ENCODE measurements around the gene TMED5. TPM values are rescaled to one million over a fixed set of nuclear protein-coding genes. Genes with fewer than 3 reads are reported as not detected.
A peak's percentile ranks its signal among the peaks of the same experiment; 100 is the strongest.
"Not testable (repeated sequence)": the region's sequence is repeated elsewhere in the genome, so short reads cannot be mapped to it uniquely, and the experiment has no call there.

The TMED5 gene
- total RNA-seq = 50.3 and 51.3 TPM in 2 replicates

DNA sequence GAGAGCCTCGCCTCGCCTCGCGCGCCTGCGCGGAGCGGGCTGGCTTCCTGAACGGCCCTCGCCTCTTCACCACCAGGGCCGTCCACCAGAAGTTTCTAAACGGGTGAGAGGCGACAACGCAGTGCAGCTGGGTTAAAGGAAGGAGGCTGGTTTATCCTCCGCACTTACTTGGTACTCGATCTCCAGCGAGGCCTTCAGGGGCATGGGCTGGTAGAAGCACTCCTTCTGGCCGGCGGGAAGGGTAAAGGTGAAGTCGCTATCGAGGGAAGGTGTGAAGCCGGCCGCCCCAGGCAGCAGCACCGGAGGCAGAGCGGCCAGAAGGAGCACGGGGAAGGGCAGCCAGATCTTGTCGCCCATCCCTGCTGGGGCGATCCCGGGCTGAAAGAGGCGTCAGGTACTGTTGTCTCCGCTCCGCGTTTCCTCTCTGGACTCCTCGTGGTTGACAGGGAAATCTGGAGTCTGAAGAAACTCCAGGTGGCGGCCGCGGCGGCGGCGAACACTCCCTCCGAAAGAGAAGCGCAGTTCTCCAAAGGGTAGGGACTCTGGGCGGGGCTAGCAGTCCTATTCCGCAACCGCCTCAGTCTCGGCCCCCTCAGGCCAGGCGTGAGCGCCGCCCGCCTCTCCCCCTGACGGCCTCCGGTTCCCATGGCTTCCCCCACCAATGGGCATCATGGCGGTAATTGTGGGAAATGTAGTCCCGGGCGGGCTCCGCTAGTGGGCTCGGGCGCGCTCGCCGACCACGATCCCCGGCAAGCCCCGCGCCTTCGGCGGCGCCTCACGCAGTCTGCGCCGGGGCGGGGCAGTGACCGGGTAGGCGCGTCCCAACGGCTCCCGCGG is at the start of gene TMED5:
Gene TMED5, minus strand, starts transcription at position 528 of the 837 bp plus-strand sequence. Its CDS starts 171 bp downstream, at position 357.
- peaks cover 19% of the 10 kb centered on the region for H4K20me1 ChIP-seq (ENCODE audit: insufficient read depth, low read length)
- peaks cover 20% of the 10 kb centered on the region for H3K4me1 ChIP-seq (ENCODE audit: insufficient read depth, low read length)
- H3K27me3 ChIP-seq (ENCODE audit: insufficient read depth, low read length) = no peaks in the 10 kb centered on the region
- H3K4me2 ChIP-seq (ENCODE audit: insufficient read depth, low read length) = peak within 1 kb of the TSS; percentile 92
- DNase-seq (ENCODE audit: insufficient read length, low spot score, missing footprints) = peak; percentile 96
- TF ChIP-seq, protein P1, sequence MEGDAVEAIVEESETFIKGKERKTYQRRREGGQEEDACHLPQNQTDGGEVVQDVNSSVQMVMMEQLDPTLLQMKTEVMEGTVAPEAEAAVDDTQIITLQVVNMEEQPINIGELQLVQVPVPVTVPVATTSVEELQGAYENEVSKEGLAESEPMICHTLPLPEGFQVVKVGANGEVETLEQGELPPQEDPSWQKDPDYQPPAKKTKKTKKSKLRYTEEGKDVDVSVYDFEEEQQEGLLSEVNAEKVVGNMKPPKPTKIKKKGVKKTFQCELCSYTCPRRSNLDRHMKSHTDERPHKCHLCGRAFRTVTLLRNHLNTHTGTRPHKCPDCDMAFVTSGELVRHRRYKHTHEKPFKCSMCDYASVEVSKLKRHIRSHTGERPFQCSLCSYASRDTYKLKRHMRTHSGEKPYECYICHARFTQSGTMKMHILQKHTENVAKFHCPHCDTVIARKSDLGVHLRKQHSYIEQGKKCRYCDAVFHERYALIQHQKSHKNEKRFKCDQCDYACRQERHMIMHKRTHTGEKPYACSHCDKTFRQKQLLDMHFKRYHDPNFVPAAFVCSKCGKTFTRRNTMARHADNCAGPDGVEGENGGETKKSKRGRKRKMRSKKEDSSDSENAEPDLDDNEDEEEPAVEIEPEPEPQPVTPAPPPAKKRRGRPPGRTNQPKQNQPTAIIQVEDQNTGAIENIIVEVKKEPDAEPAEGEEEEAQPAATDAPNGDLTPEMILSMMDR (IDR thresholded peaks at IDR 0.05; ENCODE audit: extremely low read depth, low read depth, low read length) = no peak
- H3K36me3 ChIP-seq (ENCODE audit: insufficient read depth, low read length) = no peaks in the 10 kb centered on the region
- no peaks in the 10 kb centered on the region for H3K9me3 ChIP-seq (ENCODE audit: low read depth, low read length)
- peak within 1 kb of the TSS; percentile 94 for H3K4me3 ChIP-seq (ENCODE audit: insufficient read depth, low read length)
- peak within 1 kb of the TSS; percentile 86 for H2AFZ ChIP-seq (ENCODE audit: low read length)
- peak within 1 kb of the TSS; percentile 99 for H3K27ac ChIP-seq (ENCODE audit: low read depth, low read length)
- H3K79me2 ChIP-seq (ENCODE audit: insufficient read depth, low read length) = peaks cover 66% of the 10 kb centered on the region

DNA sequence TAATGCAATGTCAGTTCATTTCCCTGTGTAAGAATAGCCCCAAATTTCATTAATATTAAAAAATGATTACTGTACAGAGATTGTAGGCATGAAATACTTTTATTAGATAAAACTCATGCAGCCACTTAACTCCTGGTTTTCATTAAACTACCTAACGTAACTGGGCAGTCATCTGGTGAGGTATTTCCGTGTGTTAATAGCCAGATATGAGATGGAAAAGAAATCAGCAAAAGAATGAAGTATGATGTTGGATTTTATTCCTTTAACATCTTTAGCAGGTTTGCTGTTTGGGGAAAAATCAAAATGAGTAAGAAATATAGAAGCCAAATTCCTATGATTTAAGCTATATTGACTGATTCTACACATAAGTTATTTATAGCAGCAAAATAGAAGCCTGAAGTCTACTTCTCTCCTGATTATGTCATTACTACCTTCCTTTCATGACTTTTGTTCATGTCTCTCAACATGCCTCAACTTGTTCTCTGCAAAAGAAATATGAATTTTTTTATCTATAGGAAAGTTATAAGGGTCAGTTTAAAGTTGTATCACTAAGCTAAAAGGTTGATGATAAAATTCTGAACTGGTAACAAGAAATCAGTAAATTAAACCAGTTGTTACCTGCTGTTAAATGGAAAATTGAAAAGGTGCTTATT is 42.9 kb upstream of the TMED5 start:
- no peaks in the 10 kb centered on the region for H3K9me3 ChIP-seq (ENCODE audit: low read depth, low read length)
- H3K4me1 ChIP-seq (ENCODE audit: insufficient read depth, low read length) = no peaks in the 10 kb centered on the region
- DNase-seq (ENCODE audit: insufficient read length, low spot score, missing footprints) = no peak
- H3K36me3 ChIP-seq (ENCODE audit: insufficient read depth, low read length) = peaks cover 34% of the 10 kb centered on the region
- H3K4me3 ChIP-seq (ENCODE audit: insufficient read depth, low read length) = no peak overlapping the region
- no peaks in the 10 kb centered on the region for H4K20me1 ChIP-seq (ENCODE audit: insufficient read depth, low read length)
- no peaks in the 10 kb centered on the region for H3K27me3 ChIP-seq (ENCODE audit: insufficient read depth, low read length)
- no peak overlapping the region for H2AFZ ChIP-seq (ENCODE audit: low read length)
- TF ChIP-seq, protein P1 (IDR thresholded peaks at IDR 0.05; ENCODE audit: extremely low read depth, low read depth, low read length) = no peak
- no peaks in the 10 kb centered on the region for H3K79me2 ChIP-seq (ENCODE audit: insufficient read depth, low read length)
- H3K27ac ChIP-seq (ENCODE audit: low read depth, low read length) = no peak overlapping the region
- no peak overlapping the region for H3K4me2 ChIP-seq (ENCODE audit: insufficient read depth, low read length)

DNA sequence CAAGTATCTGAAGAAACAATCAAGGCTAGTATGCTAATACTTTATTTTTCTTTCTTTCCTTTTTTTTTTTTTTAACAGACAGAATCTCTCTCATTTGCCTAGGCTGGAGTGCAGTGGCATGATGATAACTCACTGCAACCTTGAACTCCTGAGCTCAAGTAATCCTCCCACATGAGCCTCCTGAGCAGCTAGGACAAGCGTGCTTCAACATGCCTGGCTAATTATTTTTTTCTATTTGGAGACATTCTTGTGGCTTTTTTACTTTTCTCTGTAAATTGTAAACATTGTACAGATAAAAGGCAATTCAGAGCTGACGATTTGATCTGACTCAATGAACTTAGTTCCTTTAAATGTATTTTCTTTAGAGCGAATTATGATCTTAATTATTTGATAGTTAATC is 41.7 kb upstream of the TMED5 start:
- no peak for DNase-seq (ENCODE audit: insufficient read length, low spot score, missing footprints)
- TF ChIP-seq, protein P1 (IDR thresholded peaks at IDR 0.05; ENCODE audit: extremely low read depth, low read depth, low read length) = no peak
- no peak overlapping the region for H3K4me2 ChIP-seq (ENCODE audit: insufficient read depth, low read length)
- no peaks in the 10 kb centered on the region for H4K20me1 ChIP-seq (ENCODE audit: insufficient read depth, low read length)
- no peak overlapping the region for H3K4me3 ChIP-seq (ENCODE audit: insufficient read depth, low read length)
- H3K9me3 ChIP-seq (ENCODE audit: low read depth, low read length) = no peaks in the 10 kb centered on the region
- no peak overlapping the region for H3K27ac ChIP-seq (ENCODE audit: low read depth, low read length)
- no peaks in the 10 kb centered on the region for H3K4me1 ChIP-seq (ENCODE audit: insufficient read depth, low read length)
- H3K79me2 ChIP-seq (ENCODE audit: insufficient read depth, low read length) = no peaks in the 10 kb centered on the region
- no peaks in the 10 kb centered on the region for H3K27me3 ChIP-seq (ENCODE audit: insufficient read depth, low read length)
- peaks cover 34% of the 10 kb centered on the region for H3K36me3 ChIP-seq (ENCODE audit: insufficient read depth, low read length)
- H2AFZ ChIP-seq (ENCODE audit: low read length) = no peak overlapping the region

DNA sequence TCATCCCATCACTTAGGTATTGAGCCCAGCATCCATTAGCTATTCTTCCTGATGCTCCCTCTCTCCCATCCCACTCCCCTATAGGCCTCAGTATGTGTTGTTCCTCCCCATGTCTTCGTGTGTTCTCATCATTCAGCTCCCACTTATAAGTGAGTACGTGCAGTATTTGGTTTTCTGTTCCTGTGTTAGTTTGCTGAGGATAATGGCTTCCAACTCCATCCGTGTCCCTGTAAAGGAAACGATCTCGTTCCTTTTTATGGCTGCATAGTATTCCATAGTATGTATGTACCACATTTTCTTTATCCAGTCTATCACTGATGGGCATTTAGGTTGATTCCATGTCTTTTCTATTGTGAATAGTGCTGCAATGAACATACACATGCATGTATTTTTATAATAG is 40.5 kb upstream of the TMED5 start:
- H2AFZ ChIP-seq (ENCODE audit: low read length); DNase-seq (ENCODE audit: insufficient read length, low spot score, missing footprints); H3K4me2 ChIP-seq (ENCODE audit: insufficient read depth, low read length); H3K27me3 ChIP-seq (ENCODE audit: insufficient read depth, low read length); H3K79me2 ChIP-seq (ENCODE audit: insufficient read depth, low read length); H3K27ac ChIP-seq (ENCODE audit: low read depth, low read length); H3K4me3 ChIP-seq (ENCODE audit: insufficient read depth, low read length); H3K4me1 ChIP-seq (ENCODE audit: insufficient read depth, low read length); H3K9me3 ChIP-seq (ENCODE audit: low read depth, low read length); H4K20me1 ChIP-seq (ENCODE audit: insufficient read depth, low read length): not testable (repeated sequence)
- H3K36me3 ChIP-seq (ENCODE audit: insufficient read depth, low read length) = peaks cover 34% of the 10 kb centered on the region
